NB4 (cell line): ENCODE data around the gene CHRD.

Experiments used
- DNase-seq: peaks from one replicate; pipeline ENCODE4 v3.0.0; 2010; ENCODE audit warnings: low read depth
- H3K4me3 ChIP-seq: one replicate; pipeline ENCODE4 v1.5.1; 2011; ENCODE audit warnings: mild to moderate bottlenecking, low read depth, low read length, moderate library complexity
- CTCF ChIP-seq: IDR thresholded peaks from one replicate; pipeline ENCODE4 v1.5.1; 2012; ENCODE audit warnings: low read depth, low read length
- MAX ChIP-seq: IDR thresholded peaks from 2 replicates; pipeline ENCODE4 v1.6.1; 2011; ENCODE audit warnings: low read depth, low read length
- MYC ChIP-seq: IDR thresholded peaks from 2 replicates; pipeline ENCODE4 v1.6.1; 2011; ENCODE audit warnings: low read depth, low read length
- POLR2A ChIP-seq: IDR thresholded peaks from 2 replicates; pipeline ENCODE4 v1.6.1; 2011; ENCODE audit warnings: mild to moderate bottlenecking; ENCODE audit not compliant: insufficient read length; ENCODE audit errors: extremely low read depth

CHRD gene

GRCh38 chr3:184366619-184367289 lies 13.1 kb upstream of the CHRD start:
- TF ChIP-seq CTCF (no peak), MYC (no peak), POLR2A (no peak), MAX (no peak)
- no peak for DNase-seq
- H3K4me3 ChIP-seq: no peak overlapping the region

- no peak for DNase-seq
- no peak overlapping the region for H3K4me3 ChIP-seq
- no peak for TF ChIP-seq POLR2A
- TF ChIP-seq MYC: no peak
- no peak for TF ChIP-seq CTCF
- no peak for TF ChIP-seq MAX
Measured at GRCh38 chr3:184368116-184368515, 11.7 kb upstream of the CHRD start.

GRCh38 chr3:184368586-184369183 lies 11.2 kb upstream of the CHRD start:
- DNase-seq: no peak
- no peak overlapping the region for H3K4me3 ChIP-seq
- TF ChIP-seq MAX (no peak), POLR2A (no peak), MYC (no peak), CTCF (no peak)

GRCh38 chr3:184371570-184372018 lies 8.3 kb upstream of the CHRD start:
- TF ChIP-seq CTCF: peak; percentile 95
- TF ChIP-seq MAX: peak; percentile 76
- TF ChIP-seq MYC: 0 out of 2 replicates have a peak, but pooled peaks have one; percentile 27
- TF ChIP-seq POLR2A: peak; percentile 20
- DNase-seq: peak; percentile 89
- H3K4me3 ChIP-seq: no peak overlapping the region

GRCh38 chr3:184372296-184372821 lies 7.5 kb upstream of the CHRD start:
- no peak for DNase-seq
- no peak overlapping the region for H3K4me3 ChIP-seq
- TF ChIP-seq MAX: no peak
- TF ChIP-seq CTCF: no peak
- TF ChIP-seq MYC: no peak
- no peak for TF ChIP-seq POLR2A
